ENCODE results near the gene AK9. TPM values are rescaled to one million over a fixed set of nuclear protein-coding genes. Genes with fewer than 3 reads are reported as not detected.

Gene AK9
- total and polyA plus RNA-seq, 2 experiments from 2014 or later: 10.1 to 15.2 TPM

DNA sequence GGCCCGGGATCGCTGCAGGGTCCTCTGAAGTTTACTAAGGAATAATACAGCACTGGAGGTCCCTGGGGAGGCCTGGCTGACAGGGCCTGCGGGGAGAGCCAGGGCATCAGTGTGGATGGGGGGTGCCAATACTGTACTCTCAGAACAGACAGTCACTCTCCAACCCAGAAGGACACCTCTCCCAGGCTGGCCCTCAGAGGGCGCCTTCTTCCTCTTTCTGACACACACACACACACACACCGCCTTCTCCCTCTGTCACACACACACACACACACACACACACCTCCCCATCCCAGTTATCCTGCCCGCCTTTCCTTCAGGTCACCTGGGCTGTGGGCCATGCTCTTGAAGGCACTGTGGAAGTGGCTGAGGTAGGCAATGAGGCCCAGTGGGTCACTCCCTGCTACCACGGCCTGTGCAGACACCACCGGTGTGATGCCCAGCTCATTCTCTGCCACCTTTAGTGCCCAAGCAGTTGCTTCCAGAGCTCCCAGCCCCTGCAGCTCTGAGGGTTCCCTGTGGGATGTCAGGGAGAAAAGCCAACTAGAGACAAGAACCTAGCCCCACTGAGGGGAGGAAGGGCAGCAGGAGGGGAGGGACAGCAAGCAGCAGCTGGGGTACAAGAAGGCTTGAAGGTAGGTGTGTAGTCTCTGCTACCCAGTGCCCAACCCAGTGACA lies 243.0 kb downstream of the AK9 start:
- H3K79me2 ChIP-seq: no peaks in the 10 kb centered on the region
- TF ChIP-seq EZH2phosphoT487 (IDR thresholded peaks at IDR 0.05; ENCODE audit: low read depth, severe bottlenecking, unreplicated experiment) (no peak), CTCF (IDR thresholded peaks at IDR 0.05; ENCODE audit: poor library complexity) (no peak), EZH2 (IDR thresholded peaks at IDR 0.05; ENCODE audit: borderline replicate concordance) (no peak)
- no peak overlapping the region for H3K27ac ChIP-seq
- H4K20me1 ChIP-seq (ENCODE audit: insufficient read depth, poor library complexity, severe bottlenecking): no peaks in the 10 kb centered on the region
- no peaks in the 10 kb centered on the region for H3K9me2 ChIP-seq (replicated peaks; ENCODE audit: insufficient read depth)
- no peaks in the 10 kb centered on the region for H3K36me3 ChIP-seq (replicated peaks; ENCODE audit: insufficient read depth, low read depth)
- H3K4me1 ChIP-seq (ENCODE audit: insufficient read depth): no peaks in the 10 kb centered on the region
- H3K4me2 ChIP-seq: no peak overlapping the region
- H3K27me3 ChIP-seq: no peaks in the 10 kb centered on the region
- no peaks in the 10 kb centered on the region for H3K9me3 ChIP-seq (ENCODE audit: low read depth)
- WGBS (ENCODE audit: low lambda C conversion rate, missing lambda C conversion rate): 89% methylated on average over 7 of the region's 8 CpGs
- H3K4me3 ChIP-seq: no peak overlapping the region
- DNase-seq (ENCODE audit: low spot score): no peak
- H2AFZ ChIP-seq: no peak overlapping the region

- DNase-seq (ENCODE audit: low spot score): no peak
- no peak overlapping the region for H3K4me3 ChIP-seq
- no peaks in the 10 kb centered on the region for H3K27me3 ChIP-seq
- peaks cover under 1% of the 10 kb centered on the region for H3K4me1 ChIP-seq (ENCODE audit: insufficient read depth)
- TF ChIP-seq EZH2phosphoT487 (IDR thresholded peaks at IDR 0.05; ENCODE audit: low read depth, severe bottlenecking, unreplicated experiment) (no peak), EZH2 (IDR thresholded peaks at IDR 0.05; ENCODE audit: borderline replicate concordance) (no peak), CTCF (IDR thresholded peaks at IDR 0.05; ENCODE audit: poor library complexity) (no peak)
- no peaks in the 10 kb centered on the region for H4K20me1 ChIP-seq (ENCODE audit: insufficient read depth, poor library complexity, severe bottlenecking)
- no peak overlapping the region for H3K27ac ChIP-seq
- H3K9me3 ChIP-seq (ENCODE audit: low read depth): no peaks in the 10 kb centered on the region
- no peaks in the 10 kb centered on the region for H3K9me2 ChIP-seq (replicated peaks; ENCODE audit: insufficient read depth)
- 89% methylated on average over 10 of the region's 10 CpGs for WGBS (ENCODE audit: low lambda C conversion rate, missing lambda C conversion rate)
- no peak overlapping the region for H2AFZ ChIP-seq
- peaks cover 4% of the 10 kb centered on the region for H3K79me2 ChIP-seq
- H3K4me2 ChIP-seq: no peak overlapping the region
- no peaks in the 10 kb centered on the region for H3K36me3 ChIP-seq (replicated peaks; ENCODE audit: insufficient read depth, low read depth)
Observed at GRCh38 chr6:109447087-109447486, 243.9 kb downstream of the AK9 start.

DNA sequence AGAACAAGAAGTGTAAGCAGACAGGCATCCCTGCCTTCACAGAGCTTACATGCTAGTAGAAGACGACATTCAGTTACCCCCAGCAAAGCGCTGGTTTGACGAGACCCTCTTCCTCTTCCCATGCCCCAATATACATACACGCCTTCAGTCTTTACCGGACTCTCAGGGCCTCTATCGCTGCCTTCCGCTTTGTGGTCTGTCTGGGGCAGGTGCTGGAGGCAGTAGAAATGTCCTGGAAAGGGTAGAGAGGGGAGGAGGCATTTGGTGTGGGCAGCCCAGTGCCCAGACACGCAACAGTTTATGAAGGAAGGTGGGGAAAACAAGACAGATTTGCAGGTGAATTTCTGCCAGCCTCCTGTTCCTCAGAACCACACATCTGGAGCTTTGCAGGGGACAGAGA lies 244.5 kb downstream of the AK9 start:
- H3K4me1 ChIP-seq (ENCODE audit: insufficient read depth): peaks cover 6% of the 10 kb centered on the region
- no peak for DNase-seq (ENCODE audit: low spot score)

DNA sequence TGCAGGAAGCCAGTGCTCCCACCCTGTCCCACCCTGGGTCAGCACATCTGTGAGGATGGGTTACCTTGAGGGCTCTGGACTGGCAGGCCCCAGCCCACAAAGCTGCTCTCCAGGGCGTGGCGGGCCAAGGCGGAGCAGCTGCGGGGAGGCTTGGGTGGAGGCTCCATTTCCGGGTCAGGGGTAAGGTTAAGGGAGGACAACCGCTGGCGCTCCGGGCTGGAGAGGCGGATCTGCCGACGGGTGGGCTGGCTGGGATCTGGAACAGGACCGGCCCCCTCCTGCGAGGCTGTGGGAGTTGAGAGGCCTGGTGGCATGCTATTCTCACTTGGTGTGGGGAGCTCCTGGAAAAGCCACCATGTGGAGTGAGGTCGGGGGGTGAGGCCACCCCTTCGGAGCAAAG lies 244.9 kb downstream of the AK9 start:
- 94% methylated on average over 15 of the region's 15 CpGs for WGBS (ENCODE audit: low lambda C conversion rate, missing lambda C conversion rate)
- no peak for TF ChIP-seq EZH2phosphoT487 (IDR thresholded peaks at IDR 0.05; ENCODE audit: low read depth, severe bottlenecking, unreplicated experiment)
- no peak for TF ChIP-seq CTCF (IDR thresholded peaks at IDR 0.05; ENCODE audit: poor library complexity)
- TF ChIP-seq EZH2 (IDR thresholded peaks at IDR 0.05; ENCODE audit: borderline replicate concordance): no peak
- H3K36me3 ChIP-seq (replicated peaks; ENCODE audit: insufficient read depth, low read depth): no peaks in the 10 kb centered on the region

More for the DNA sequence above, 244.5 kb downstream of the AK9 start:
- no peaks in the 10 kb centered on the region for H4K20me1 ChIP-seq (ENCODE audit: insufficient read depth, poor library complexity, severe bottlenecking)
- H3K27me3 ChIP-seq: no peaks in the 10 kb centered on the region
- no peak overlapping the region for H3K4me2 ChIP-seq
- no peak overlapping the region for H3K27ac ChIP-seq
- no peaks in the 10 kb centered on the region for H3K36me3 ChIP-seq (replicated peaks; ENCODE audit: insufficient read depth, low read depth)
- no peak overlapping the region for H2AFZ ChIP-seq
- no peak for TF ChIP-seq EZH2phosphoT487 (IDR thresholded peaks at IDR 0.05; ENCODE audit: low read depth, severe bottlenecking, unreplicated experiment)
- no peaks in the 10 kb centered on the region for H3K9me3 ChIP-seq (ENCODE audit: low read depth)
- no peak overlapping the region for H3K4me3 ChIP-seq
- H3K79me2 ChIP-seq: peaks cover 9% of the 10 kb centered on the region
- no peaks in the 10 kb centered on the region for H3K9me2 ChIP-seq (replicated peaks; ENCODE audit: insufficient read depth)
- WGBS (ENCODE audit: low lambda C conversion rate, missing lambda C conversion rate): 98% methylated on average over 8 of the region's 8 CpGs

More for the DNA sequence above, 244.9 kb downstream of the AK9 start:
- H3K4me1 ChIP-seq (ENCODE audit: insufficient read depth): peaks cover 8% of the 10 kb centered on the region
- DNase-seq (ENCODE audit: low spot score): no peak
- no peaks in the 10 kb centered on the region for H4K20me1 ChIP-seq (ENCODE audit: insufficient read depth, poor library complexity, severe bottlenecking)
- no peaks in the 10 kb centered on the region for H3K9me3 ChIP-seq (ENCODE audit: low read depth)
- H3K79me2 ChIP-seq: peaks cover 9% of the 10 kb centered on the region
- H3K9me2 ChIP-seq (replicated peaks; ENCODE audit: insufficient read depth): no peaks in the 10 kb centered on the region
- no peak overlapping the region for H3K4me2 ChIP-seq
- no peak overlapping the region for H3K27ac ChIP-seq
- no peak overlapping the region for H3K4me3 ChIP-seq
- H3K27me3 ChIP-seq: no peaks in the 10 kb centered on the region
- H2AFZ ChIP-seq: no peak overlapping the region

Measured in hepatocyte (in vitro differentiated cells).